HG02678 (cell line): ENCODE results near the gene MBL2.

ENCODE experiments used
- ATAC-seq: cut with Tn5 transposase; IDR thresholded peaks from one replicate; pipeline ENCODE4 v1.9.1; 2021; ENCODE audit warnings: mild to moderate bottlenecking, moderate library complexity; ENCODE audit not compliant: unreplicated experiment

The MBL2 gene

DNA sequence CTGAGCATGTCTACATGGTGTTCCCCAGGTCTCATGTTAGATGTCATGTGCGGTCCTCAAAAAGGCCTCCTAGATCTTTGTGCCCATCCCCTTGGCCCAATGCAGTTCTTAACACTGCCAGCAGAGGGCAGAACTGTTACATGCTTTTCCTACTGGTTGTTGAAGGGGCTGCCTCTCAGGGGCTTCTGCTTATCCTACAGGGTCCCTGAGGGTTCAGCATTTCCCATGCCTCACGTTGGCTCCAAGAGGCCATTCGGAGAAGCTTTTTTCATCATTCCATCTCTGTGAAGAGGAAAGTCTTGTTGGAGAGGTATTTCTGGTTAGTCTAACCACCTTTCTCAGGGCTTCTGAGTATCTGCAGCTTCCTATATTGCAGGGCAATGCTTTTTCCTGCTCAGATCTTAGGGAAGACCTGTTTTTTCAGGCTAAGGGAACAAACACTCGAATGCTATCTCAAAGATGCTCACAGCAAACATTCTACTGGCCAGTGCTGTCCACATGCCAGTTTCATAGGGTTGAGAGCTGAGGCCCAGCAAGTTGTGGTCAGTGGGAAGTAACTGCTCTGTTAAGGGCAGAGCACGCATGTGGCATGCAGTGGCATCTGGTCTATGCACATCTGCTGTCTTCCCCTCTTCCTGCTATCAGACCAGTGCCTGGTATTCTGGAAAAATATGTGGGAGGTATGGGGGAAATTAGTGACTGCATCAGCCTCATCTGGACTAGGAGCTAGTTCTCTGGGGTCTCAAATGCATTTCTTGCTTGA, 31.5 kb downstream of the MBL2 start:
- peak; percentile 60 for ATAC-seq

GRCh38 chr10:52740155-52740549, 32.4 kb downstream of the MBL2 start:
- no peak for ATAC-seq

DNA sequence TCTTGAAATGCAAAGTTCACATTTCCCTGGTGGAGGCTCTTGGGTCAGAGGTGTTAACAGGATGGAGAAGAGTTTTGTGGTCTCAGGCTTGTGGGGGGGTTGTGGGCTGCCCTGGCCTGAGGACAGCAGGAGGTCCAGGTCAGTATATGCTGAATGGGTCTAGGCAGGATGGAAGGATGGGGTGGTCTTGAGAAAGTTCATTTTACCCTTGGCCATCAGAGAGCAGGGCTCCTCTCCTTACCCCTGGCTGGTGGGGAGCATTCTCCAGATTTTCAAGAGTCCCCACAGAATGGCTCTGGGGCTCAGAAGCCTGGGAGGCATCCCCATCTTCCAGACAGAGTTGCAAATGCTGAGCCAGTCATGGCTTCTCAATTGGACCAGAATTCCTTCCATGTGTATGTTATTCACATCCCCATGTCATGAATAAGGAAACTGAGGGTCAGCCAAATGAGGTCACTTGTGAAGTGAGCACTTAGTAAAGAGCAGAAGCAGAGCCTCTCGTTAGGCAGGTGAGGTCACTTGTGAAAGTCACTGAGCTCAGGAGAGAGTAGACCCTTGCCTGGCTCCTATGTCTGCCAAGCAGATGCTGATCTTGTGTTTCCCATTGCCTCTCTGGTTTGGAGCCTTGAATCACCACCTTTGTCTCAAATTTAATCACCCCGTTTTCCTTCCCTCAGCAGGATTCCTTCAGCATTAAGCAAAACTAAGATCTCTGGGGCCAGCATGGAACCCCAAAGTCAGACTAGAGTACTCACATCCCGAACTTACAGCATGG, 33.0 kb downstream of the MBL2 start:
- ATAC-seq, result no peak

GRCh38 chr10:52738951-52739350, 33.6 kb downstream of the MBL2 start:
- no peak for ATAC-seq

DNA sequence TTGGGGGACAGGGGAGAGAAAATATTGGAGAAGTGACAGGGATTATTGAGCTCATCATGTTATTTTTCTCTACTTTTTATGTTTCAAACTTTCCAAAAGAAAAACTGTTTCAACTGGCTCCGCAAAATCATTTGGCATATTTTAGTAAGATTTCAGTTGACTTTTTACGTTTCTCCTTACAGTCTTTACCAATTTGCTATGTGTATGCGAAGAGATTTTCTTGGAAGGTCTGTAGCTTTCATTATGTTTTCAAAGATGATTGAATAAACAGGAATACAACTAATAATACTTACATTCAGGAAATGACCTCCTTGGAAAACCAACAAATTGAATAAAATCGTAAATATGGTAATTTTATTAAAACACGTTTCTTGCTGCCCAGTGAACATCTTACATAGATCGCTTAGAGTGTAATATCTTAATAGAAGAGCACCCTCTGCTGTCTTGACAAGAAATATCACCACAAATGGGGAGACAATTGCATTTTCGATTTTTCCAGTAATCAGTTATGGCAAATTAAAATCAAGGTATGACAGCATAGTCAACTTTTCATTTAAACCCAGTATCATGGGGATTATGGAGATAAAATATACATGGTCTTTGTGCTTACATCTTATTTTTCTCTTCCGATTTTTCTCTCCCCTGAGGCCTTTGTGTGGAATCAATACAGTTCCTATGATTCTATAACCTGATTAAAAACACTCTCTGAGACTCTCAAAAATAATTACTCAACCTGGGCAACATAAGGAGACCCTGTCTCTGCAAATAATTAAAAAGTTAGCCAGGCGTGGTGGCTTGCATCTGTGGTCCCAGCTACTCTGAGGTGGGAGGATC, 43.1 kb downstream of the MBL2 start:
- ATAC-seq, result no peak

GRCh38 chr10:52720018-52720417, 52.6 kb downstream of the MBL2 start:
- no peak for ATAC-seq
